Kidney capillary endothelial cell (primary cell): Measurements from ENCODE around the gene EFNB2.

ENCODE experiments used
- DNase-seq: peaks from one replicate; pipeline ENCODE4 v3.0.0-alpha.2; 2018; ENCODE audit warnings: low spot score

Gene EFNB2

DNA sequence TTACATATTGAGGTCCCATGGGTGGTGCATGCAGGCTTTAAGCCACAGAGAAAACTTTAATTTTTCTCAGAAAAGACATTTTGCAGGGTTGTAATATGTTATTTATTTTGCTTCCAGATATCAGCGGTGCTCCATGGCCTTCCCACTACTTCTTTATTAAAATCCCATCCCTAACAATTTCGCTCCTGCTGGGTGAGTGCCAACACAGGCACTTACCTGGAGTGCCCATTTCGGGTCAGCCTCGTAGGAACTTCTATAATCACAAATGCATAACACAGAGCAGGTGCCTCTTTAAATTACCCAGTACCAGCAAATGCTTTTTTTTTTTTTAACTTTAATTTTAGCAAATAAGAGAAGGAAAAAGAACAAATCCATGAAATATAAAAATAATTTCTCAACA is 86.4 kb downstream of the EFNB2 start:
- no peak for DNase-seq

DNA sequence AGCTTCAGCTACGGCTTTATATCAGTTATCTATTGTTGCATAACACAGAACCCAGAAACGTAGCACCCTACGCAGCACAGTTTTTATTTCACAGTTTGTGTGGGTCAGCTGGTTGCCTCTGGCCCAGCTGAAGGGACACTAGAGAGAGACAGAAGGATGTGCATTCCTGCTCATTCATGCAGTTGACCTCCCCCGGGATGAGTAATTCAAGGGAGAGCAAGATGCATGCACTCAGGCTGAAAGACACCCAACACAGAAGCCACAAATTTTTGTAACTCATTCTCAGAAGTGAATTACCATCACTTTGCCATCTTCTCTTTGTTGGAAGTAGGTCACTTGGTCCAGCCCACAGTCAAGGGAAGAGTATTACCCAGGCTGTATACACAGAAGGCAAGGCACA is 89.5 kb downstream of the EFNB2 start:
- DNase-seq = no peak

GRCh38 chr13:106443607-106444322 is 91.7 kb downstream of the EFNB2 start:
- no peak for DNase-seq

DNA sequence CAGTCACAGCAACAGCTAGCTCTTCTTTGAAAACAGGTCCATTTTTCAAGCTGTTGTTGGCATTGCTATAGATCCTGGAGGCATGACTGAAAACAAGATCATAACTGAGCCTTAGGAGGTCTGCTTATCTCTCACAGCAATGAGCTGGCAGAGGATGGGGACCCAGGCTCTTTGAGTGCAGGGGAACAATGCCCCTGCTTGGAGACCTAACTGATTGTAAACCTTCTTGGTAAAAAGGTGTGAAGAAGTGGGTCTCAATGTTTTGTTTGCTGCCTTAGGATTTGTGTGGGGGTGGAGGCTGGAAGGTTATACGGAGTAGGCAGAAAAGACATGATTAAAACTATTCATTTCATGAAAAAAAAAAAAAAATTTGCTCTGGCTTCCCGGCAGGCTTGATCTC is 94.6 kb downstream of the EFNB2 start:
- DNase-seq = no peak
